HG02571 (cell line): ENCODE results near the gene RERE.
"Not testable (repeated sequence)": the region's sequence is repeated elsewhere in the genome, so short reads cannot be mapped to it uniquely, and the experiment has no call there.

Experiments used
- ATAC-seq: cut with Tn5 transposase; IDR thresholded peaks from one replicate; pipeline ENCODE4 v1.9.1; 2021; ENCODE audit warnings: mild to moderate bottlenecking, moderate library complexity; ENCODE audit not compliant: unreplicated experiment

The RERE gene

GRCh38 chr1:8396083-8396785 lies 421.2 kb downstream of the RERE start:
- no peak for ATAC-seq

DNA sequence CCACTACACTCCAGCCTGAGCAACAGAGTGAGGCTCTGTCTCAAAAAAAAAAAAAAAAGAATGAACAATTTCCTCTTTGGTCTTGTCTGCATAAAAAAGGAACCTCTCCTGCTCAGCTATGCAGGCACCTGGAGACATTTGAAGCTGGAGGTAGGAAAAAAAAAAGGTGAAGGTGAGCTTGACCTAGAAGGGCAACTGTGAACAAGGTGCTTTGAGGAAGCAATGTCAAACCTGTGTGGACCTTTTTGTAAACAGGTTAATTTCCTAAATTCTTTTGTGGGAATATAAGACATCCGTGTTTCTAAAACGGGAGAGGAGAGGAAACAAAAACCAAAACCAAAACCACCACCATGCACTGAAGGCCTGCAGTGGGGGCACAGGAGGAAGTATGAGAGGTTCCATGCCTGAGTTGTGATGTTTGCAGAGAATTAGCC lies 422.0 kb downstream of the RERE start:
- no peak for ATAC-seq

DNA sequence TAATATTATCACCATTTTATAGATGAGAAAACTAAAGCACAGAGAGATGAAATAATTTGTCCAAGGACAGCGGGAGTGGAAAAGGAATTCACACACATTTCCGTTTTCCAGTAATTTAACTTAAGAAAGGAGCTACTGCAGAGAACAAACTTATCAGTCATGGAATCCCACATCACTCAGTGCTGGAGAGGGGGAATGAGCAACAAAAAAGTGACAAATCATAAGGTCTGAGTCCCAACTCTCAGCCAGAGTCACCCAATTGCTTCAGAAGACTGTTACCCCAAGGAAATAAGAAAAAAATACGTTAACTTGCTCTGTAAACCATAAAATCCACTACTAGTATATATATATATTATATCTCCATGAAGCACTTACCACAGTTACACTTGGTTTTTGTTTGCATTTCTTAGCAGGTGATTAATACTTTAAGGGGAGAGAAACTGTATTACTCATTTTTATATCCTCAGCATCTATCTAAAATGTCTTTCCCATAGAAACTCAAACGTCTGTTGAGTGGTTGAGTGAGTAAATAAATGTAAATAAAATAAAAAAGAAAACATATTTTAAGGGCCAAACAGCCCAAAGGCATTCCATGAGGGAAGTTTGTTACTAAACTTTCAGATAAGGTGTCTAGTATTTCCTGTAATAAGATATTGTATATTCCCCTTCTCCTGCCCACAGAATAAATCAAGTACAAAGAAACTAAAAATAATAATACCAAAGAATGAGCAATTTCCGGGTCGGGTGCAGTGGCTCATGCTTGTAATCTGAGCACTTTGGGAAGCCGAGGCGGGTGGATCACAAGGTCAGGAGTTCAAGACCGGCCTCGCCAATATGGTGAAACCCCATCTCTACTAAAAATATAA lies 422.8 kb downstream of the RERE start:
- ATAC-seq, result no peak

GRCh38 chr1:8392522-8392921 lies 424.9 kb downstream of the RERE start:
- ATAC-seq, result no peak

DNA sequence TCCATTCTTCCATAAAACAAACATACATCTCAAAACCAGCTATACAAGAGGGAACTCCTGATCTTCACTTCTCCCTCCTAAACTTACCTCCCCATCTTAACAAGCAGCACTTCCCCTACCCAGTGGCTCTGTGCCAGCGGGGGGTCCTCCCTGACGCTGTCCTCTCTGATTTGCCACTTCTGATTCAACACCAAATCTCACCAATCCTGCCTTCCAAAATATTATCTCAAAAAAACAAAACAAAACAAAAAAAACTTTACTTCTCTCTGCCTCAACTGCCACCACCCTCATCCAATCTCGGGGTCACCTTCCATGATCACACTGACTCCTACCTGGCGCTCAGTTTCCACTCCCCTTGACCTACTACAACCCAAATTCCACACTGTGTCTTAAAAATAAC lies 426.7 kb downstream of the RERE start:
- no peak for ATAC-seq

GRCh38 chr1:8389958-8390535 lies 427.4 kb downstream of the RERE start:
- ATAC-seq, result no peak

- ATAC-seq, result no peak
Observed at GRCh38 chr1:8388732-8389562, 428.5 kb downstream of the RERE start.

GRCh38 chr1:8386247-8386646 lies 431.2 kb downstream of the RERE start:
- ATAC-seq, result no peak

DNA sequence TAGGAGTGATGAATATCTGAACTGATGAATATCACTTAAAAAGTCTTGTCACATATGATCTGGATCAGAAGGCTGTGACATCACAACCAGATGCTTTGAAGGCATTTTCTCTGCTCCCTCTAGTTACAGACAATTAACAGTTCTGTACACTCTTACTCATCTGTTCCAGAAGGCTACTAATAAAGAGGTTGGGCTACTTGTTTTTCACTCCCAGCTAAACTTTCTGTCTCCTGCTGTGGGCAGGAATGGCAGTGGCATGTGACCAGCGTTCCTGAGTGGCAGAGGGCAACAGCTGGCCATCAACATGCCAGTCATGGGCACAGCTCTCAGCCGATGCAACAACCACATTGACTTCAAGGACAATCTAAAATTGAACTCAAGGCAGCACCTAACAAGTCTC lies 432.9 kb downstream of the RERE start:
- ATAC-seq, result no peak

DNA sequence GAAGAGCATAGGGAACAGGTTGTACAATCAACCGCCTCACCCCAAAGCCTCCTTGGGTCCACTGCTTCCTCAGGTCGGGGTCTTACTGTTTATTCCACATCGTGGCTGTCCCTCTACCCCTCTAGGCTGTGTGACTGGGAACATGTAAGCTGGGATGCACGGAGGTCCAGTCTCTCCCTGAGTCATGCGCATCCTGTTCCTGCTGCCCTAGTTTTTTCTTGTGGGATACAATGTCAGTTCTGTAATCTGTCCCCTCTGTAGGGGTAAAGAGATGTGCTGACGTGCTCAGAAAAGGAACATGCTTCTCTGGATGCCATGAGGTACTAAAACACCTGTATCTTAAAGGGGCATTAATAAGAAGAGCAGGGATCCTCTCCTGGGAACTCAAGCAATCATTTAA lies 433.4 kb downstream of the RERE start:
- no peak for ATAC-seq

DNA sequence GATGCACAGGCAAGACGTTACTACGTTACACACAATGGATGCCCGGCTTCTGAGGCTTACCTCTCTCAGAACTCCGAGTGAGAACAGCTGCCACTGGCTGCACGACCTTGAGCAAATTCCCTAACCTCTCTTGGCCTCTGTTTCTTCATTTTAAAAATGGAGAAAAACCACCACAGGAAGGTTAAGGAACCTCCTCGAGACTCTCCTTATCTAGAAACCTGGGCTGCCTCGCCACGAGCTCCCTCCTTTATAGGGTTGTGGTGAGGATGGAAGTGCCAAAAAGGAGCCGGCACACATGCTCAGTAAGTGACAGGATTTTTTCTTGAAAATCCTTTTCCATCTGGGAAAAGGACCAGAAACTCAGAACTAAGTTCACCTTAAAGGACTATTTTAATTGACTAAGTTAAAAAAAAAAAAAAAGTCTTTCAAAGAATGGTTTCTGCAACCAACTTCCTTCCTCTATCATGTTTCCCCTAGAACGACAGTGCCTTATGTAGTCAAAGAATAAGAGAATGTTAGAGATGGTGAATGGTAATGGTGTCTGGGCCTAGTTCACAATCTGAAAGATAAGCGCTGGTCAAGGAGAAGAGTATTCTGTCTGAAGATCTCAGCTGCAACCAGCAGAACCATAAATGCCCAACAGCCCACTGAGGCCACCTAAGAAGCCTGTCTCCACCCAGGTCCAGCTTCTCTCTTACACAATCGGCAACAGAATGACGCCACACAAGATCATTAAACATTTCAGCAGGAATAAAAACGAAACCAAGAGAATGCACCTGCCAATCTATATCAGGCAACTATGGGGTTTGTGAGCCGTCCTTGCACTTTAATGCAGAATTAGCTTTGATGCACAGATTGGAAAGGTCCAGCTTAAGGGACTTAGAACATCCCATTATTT lies 434.6 kb downstream of the RERE start:
- no peak for ATAC-seq

GRCh38 chr1:8382051-8382505 lies 435.4 kb downstream of the RERE start:
- no peak for ATAC-seq

- no peak for ATAC-seq
Observed at GRCh38 chr1:8381618-8382017, 435.8 kb downstream of the RERE start.

DNA sequence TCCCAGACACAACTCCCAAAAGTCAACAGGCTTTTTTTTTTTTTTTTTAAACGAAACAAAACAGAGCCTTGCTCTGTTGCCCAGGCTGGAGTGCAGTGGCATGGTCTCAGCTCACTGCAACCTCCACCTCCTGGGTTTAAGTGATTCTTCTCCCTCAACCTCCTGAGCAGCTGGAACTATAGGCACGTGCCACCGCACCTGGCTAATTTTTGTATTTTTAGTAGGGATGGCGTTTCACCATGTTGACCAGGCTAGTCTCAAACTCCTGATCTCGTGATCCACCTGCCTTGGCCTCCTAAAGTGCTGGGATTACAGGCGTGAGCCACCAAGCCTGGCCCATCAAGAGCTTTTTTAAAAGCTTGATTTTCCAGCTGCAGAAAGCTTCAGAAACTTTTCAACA lies 437.1 kb downstream of the RERE start:
- ATAC-seq, result not testable (repeated sequence)

DNA sequence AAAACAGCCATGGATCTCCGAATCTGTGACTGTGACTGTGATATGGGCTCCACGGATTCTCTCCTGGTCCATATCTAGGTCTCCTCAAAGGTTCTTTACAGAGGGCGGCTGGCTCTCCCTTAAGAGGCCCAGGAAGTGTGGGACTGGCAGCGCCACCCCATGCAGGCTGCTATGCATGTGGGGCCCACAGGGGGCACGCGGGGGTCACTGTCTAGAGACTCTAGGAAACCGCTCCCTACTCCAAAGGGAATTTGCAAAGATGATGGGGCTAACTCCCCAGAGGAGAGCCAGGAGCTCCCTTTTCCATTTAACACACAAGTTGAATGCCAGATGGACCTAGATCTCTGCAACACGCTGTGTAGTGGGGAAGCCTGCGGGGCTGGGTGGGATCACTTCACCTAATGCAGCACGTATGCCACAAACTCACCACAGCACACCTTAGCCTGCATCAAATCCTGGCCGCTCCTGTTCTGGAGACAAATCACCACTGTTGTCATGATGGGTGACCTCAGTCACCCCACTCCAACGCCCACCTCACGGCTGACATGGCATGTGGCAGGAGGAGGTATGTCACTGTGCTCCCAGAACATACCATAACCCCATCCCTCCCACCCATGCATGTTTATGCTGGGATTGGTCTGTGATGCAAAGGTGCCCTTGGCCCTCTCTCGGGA lies 437.8 kb downstream of the RERE start:
- no peak for ATAC-seq

DNA sequence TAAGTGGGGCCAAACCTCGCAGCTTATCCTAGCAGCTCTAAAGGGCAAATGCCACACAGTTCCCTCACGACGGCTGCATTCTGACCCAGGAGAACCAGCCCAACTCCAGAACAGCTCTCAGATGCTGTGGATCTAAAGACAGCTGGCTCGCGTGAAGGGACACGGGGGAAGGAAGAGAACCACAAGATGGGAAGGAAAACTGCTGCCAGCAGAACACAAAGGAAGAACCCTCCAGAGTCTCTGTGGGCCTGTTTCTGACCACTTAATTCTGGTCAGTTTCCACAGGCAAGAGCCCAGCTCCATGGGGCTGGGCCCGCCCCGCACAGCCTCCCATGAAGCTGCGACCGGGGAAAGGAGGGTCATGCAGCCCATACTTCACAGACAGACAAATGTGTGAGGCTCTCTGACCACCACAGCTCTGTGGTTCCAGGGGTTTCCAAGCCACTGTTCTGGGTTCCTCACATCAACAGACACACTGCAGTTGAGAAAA lies 438.4 kb downstream of the RERE start:
- no peak for ATAC-seq

DNA sequence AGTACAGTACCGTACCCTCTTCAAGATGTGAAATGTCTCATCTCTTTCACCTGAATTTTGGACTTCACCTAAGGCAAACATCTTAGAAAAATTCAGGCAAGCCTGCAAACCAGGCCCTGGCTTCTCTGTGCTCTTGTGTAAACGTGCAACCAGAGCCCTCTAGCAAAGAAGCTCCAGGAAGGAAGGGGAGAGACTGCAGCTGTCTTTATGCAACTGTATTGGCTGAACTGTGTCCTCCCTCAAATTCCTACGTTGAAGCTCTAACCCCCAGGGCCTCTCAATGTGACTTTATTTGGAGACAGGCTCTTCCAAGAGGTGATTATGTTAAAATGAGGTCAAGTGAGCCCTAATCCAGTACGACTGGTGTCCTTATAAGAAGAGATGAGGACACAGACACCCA lies 439.3 kb downstream of the RERE start:
- ATAC-seq, result no peak

DNA sequence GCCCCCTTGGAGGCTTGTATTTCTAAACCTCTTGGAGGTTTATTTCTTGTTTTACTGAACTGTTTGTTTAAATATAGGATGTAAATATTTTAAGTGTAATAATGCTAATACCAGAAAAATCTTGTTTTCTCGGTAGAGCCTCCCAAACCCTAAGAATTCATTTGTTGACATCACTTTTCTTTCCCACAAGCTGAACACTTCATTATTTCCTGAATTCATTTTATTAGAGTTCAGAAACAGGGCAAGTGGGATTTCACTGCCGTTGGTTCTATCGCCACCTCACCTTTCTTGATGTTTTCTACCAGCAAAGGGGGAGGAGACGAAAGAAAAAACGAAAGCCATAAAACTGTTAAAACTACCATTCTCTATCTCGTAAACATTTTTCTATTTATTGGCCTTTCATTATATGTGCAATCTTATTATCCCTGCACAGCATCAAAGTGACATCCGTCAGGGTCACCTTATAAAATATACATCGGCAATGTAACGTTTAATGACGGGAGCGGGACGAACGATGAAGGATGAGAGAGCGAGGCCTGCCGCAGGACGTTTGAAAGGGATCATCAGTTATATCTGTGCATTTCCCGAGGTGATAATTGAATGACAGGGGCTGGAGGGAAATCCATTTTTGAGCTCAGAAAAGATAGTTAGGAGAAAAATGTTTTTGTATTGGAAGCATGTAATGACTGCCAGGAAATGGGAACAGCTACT lies 440.0 kb downstream of the RERE start:
- no peak for ATAC-seq
